Spleen (tissue), 7 donors: ENCODE measurements around the gene PSMA7.

Experiments
- CTCF ChIP-seq, 11 experiments: fragments of 200-600 bp in 7 of 11; fragments of 450-650 bp in 4 of 11; sonication (generic) in 4 of 11; IDR thresholded peaks in 8 of 11; conservative IDR thresholded peaks in 3 of 11; 1 replicate in 7 of 11; 2 replicates in 4 of 11; pipeline versions ENCODE4 v1.4.0 to v1.8.0; 2016 to 2021; ENCODE audit warnings: antibody characterized with exemption in 11 of 11, inconsistent platforms in 4 of 11, mild to moderate bottlenecking in 1 of 11
- POLR2A ChIP-seq, 3 donors: fragments of 450-650 bp; IDR thresholded peaks; one replicate each; pipeline ENCODE4 v1.5.1; 2017; ENCODE audit warnings: antibody characterized with exemption in 3 of 3, mild to moderate bottlenecking in 1 of 3
- donor health status: DM: no; HTN: no; CAD: no; lungs with moderate emphysema.
- donor health status: DM: no; HTN: no; CAD: no.
- donor health status: DM: no; HTN: no; CAD: no.

GRCh38 chr20:62156254-62156556 is 13.0 kb upstream of the PSMA7 start:
- TF ChIP-seq CTCF (IDR thresholded peaks at IDR 0.05 in 8 of 11, conservative IDR thresholded peaks at IDR 0.05 in 3 of 11) = no peak
- no peak for TF ChIP-seq POLR2A (IDR thresholded peaks at IDR 0.05)
